Mucosa of stomach (tissue), 1 donor: ENCODE measurements around the gene PC.
"Not testable (repeated sequence)": the region's sequence is repeated elsewhere in the genome, so short reads cannot be mapped to it uniquely, and the experiment has no call there.

Experiments
- H3K27me3 ChIP-seq: one replicate; pipeline ENCODE4 v1.7.0; 2013; ENCODE audit warnings: mild to moderate bottlenecking, low read length; ENCODE audit not compliant: control insufficient read depth, insufficient read depth
- H3K36me3 ChIP-seq: one replicate; pipeline ENCODE4 v1.7.0; 2013; ENCODE audit warnings: low read length; ENCODE audit not compliant: control insufficient read depth, insufficient read depth
- H3K4me1 ChIP-seq: one replicate; pipeline ENCODE4 v1.7.0; 2013; ENCODE audit warnings: mild to moderate bottlenecking, low read length; ENCODE audit not compliant: control insufficient read depth, insufficient read depth
- H3K4me3 ChIP-seq: one replicate; pipeline ENCODE4 v1.7.0; 2013; ENCODE audit warnings: low read length
- H3K9ac ChIP-seq: one replicate; pipeline ENCODE4 v1.7.0; 2013; ENCODE audit warnings: mild to moderate bottlenecking, low read length, moderate library complexity
- H3K9me3 ChIP-seq: one replicate; pipeline ENCODE4 v1.7.0; 2013; ENCODE audit warnings: mild to moderate bottlenecking, low read length, moderate library complexity; ENCODE audit not compliant: control insufficient read depth
- donor health status: Pancreatic carcinoma.

PC gene

GRCh38 chr11:66988741-66989140 is 30.6 kb upstream of the PC start:
- H3K36me3 ChIP-seq, H3K9me3 ChIP-seq, H3K9ac ChIP-seq, H3K27me3 ChIP-seq, H3K4me3 ChIP-seq: not testable (repeated sequence)
- H3K4me1 ChIP-seq: peaks cover 29% of the 10 kb centered on the region

GRCh38 chr11:66987924-66988637 is 29.9 kb upstream of the PC start:
- H3K4me3 ChIP-seq: no peak overlapping the region
- no peaks in the 10 kb centered on the region for H3K27me3 ChIP-seq
- H3K36me3 ChIP-seq: no peaks in the 10 kb centered on the region
- peaks cover 36% of the 10 kb centered on the region for H3K4me1 ChIP-seq
- no peak overlapping the region for H3K9ac ChIP-seq
- H3K9me3 ChIP-seq: no peaks in the 10 kb centered on the region

- H3K4me1 ChIP-seq: peaks cover 39% of the 10 kb centered on the region
- no peak overlapping the region for H3K4me3 ChIP-seq
- H3K36me3 ChIP-seq: no peaks in the 10 kb centered on the region
- no peaks in the 10 kb centered on the region for H3K9me3 ChIP-seq
- H3K27me3 ChIP-seq: no peaks in the 10 kb centered on the region
- no peak overlapping the region for H3K9ac ChIP-seq
Observed at GRCh38 chr11:66987158-66987620, 29.0 kb upstream of the PC start.

- peaks cover 39% of the 10 kb centered on the region for H3K4me1 ChIP-seq
- H3K27me3 ChIP-seq: no peaks in the 10 kb centered on the region
- no peaks in the 10 kb centered on the region for H3K9me3 ChIP-seq
- H3K4me3 ChIP-seq: no peak overlapping the region
- H3K9ac ChIP-seq: no peak overlapping the region
- no peaks in the 10 kb centered on the region for H3K36me3 ChIP-seq
Observed at GRCh38 chr11:66986178-66986545, 28.0 kb upstream of the PC start.

GRCh38 chr11:66985508-66986177 is 27.5 kb upstream of the PC start:
- H3K27me3 ChIP-seq: no peaks in the 10 kb centered on the region
- H3K4me1 ChIP-seq: peaks cover 39% of the 10 kb centered on the region
- H3K4me3 ChIP-seq: no peak overlapping the region
- no peaks in the 10 kb centered on the region for H3K36me3 ChIP-seq
- H3K9ac ChIP-seq: no peak overlapping the region
- H3K9me3 ChIP-seq: no peaks in the 10 kb centered on the region

- Histone ChIP-seq H3K36me3 (no peaks in the 10 kb centered on the region), H3K9ac (no peak overlapping the region), H3K4me1 (peaks cover 39% of the 10 kb centered on the region), H3K9me3 (no peaks in the 10 kb centered on the region), H3K4me3 (no peak overlapping the region), H3K27me3 (no peaks in the 10 kb centered on the region)
Observed at GRCh38 chr11:66983275-66983924, 25.2 kb upstream of the PC start.

- no peak overlapping the region for H3K9ac ChIP-seq
- H3K4me3 ChIP-seq: no peak overlapping the region
- H3K27me3 ChIP-seq: no peaks in the 10 kb centered on the region
- peaks cover 39% of the 10 kb centered on the region for H3K4me1 ChIP-seq
- H3K9me3 ChIP-seq: no peaks in the 10 kb centered on the region
- H3K36me3 ChIP-seq: no peaks in the 10 kb centered on the region
Observed at GRCh38 chr11:66981976-66982578, 23.9 kb upstream of the PC start.

GRCh38 chr11:66979336-66979980 is 21.3 kb upstream of the PC start:
- no peak overlapping the region for H3K9ac ChIP-seq
- H3K4me3 ChIP-seq: no peak overlapping the region
- H3K4me1 ChIP-seq: peaks cover 25% of the 10 kb centered on the region
- no peaks in the 10 kb centered on the region for H3K27me3 ChIP-seq
- no peaks in the 10 kb centered on the region for H3K9me3 ChIP-seq
- H3K36me3 ChIP-seq: no peaks in the 10 kb centered on the region

- H3K9ac ChIP-seq: no peak overlapping the region
- H3K27me3 ChIP-seq: no peaks in the 10 kb centered on the region
- no peaks in the 10 kb centered on the region for H3K36me3 ChIP-seq
- no peak overlapping the region for H3K4me3 ChIP-seq
- no peaks in the 10 kb centered on the region for H3K9me3 ChIP-seq
- H3K4me1 ChIP-seq: peaks cover 18% of the 10 kb centered on the region
Observed at GRCh38 chr11:66978717-66979116, 20.5 kb upstream of the PC start.

GRCh38 chr11:66978229-66978628 is 20.0 kb upstream of the PC start:
- Histone ChIP-seq H3K9ac (no peak overlapping the region), H3K27me3 (no peaks in the 10 kb centered on the region), H3K4me1 (peaks cover 13% of the 10 kb centered on the region), H3K4me3 (no peak overlapping the region), H3K36me3 (no peaks in the 10 kb centered on the region), H3K9me3 (no peaks in the 10 kb centered on the region)

- H3K9me3 ChIP-seq: no peaks in the 10 kb centered on the region
- no peak overlapping the region for H3K9ac ChIP-seq
- H3K27me3 ChIP-seq: no peaks in the 10 kb centered on the region
- H3K4me3 ChIP-seq: no peak overlapping the region
- no peaks in the 10 kb centered on the region for H3K36me3 ChIP-seq
- peaks cover 8% of the 10 kb centered on the region for H3K4me1 ChIP-seq
Observed at GRCh38 chr11:66976925-66977324, 18.7 kb upstream of the PC start.
